Aorta (tissue), 5 donors: ENCODE results near the gene BLNK. TPM values are rescaled to one million over a fixed set of nuclear protein-coding genes. Genes with fewer than 3 reads are reported as not detected.

Experiments used
- ATAC-seq: fragments of 200-7000 bp; cut with Tn5 transposase; one replicate; pipeline ENCODE4 v1.9.1; 2022; ENCODE audit warnings: moderate library complexity; ENCODE audit not compliant: low FRiP score
- DNase-seq, 2 donors: peaks; one replicate each; pipeline ENCODE4 v3.0.0-alpha.2; 2020
- H3K27ac ChIP-seq, 2 donors: one replicate each; pipeline ENCODE4 v1.5.1; 2013; ENCODE audit warnings: low read length in 2 of 2, mild to moderate bottlenecking in 2 of 2, moderate library complexity in 2 of 2, control low read depth in 1 of 2, inconsistent platforms in 1 of 2, low read depth in 1 of 2
- H3K27me3 ChIP-seq, 2 donors: one replicate each; pipeline ENCODE4 v1.6.1; 2013; ENCODE audit warnings: control low read depth in 1 of 2, low read length in 1 of 2, mild to moderate bottlenecking in 1 of 2, moderate library complexity in 1 of 2; ENCODE audit not compliant: insufficient read depth in 2 of 2, control insufficient read depth in 1 of 2
- H3K36me3 ChIP-seq, 2 donors: one replicate each; pipeline ENCODE4 v1.6.1; 2013; ENCODE audit warnings: control low read depth in 1 of 2, low read length in 1 of 2, mild to moderate bottlenecking in 1 of 2; ENCODE audit not compliant: insufficient read depth in 2 of 2, control insufficient read depth in 1 of 2
- H3K4me1 ChIP-seq, 2 donors: one replicate each; pipeline ENCODE4 v1.6.1; 2013; ENCODE audit warnings: low read length in 2 of 2, control low read depth in 1 of 2, mild to moderate bottlenecking in 1 of 2, moderate library complexity in 1 of 2; ENCODE audit not compliant: insufficient read depth in 2 of 2, control insufficient read depth in 1 of 2
- H3K4me3 ChIP-seq, 2 donors: one replicate each; pipeline ENCODE4 v1.5.1; 2013; ENCODE audit warnings: low read length in 2 of 2, control low read depth in 1 of 2, mild to moderate bottlenecking in 1 of 2
- H3K9me3 ChIP-seq: one replicate; pipeline ENCODE4 v1.6.1; 2013; ENCODE audit warnings: mild to moderate bottlenecking, low read length; ENCODE audit not compliant: control insufficient read depth
- WGBS, 2 donors: extraction: QIAGEN DNeasy Blood & Tissue Kit; methylation state at CpG; one replicate each; pipeline ENCODE4 v1.1.7; 2013; 5-methylcytosine and 5-hydroxymethylcytosine counted together
- intact Hi-C, 2 donors: fragments of 100-400 bp; cut with DNase I; formaldehyde crosslinking; loops; one replicate each; pipeline versions ENCODE4 v1.14.2 to v1.15.0; 2022
- polyA plus RNA-seq, 2 donors: library from polyadenylated mRNA; stranded (reverse); fragments of 200-250 nt; gene quantifications; one replicate each; pipeline ENCODE4 v1.2.3, GENCODE V29; 2013
- total RNA-seq, 2 donors: library from RNA; stranded (reverse); fragmentation: NEBNext Ultra II Directional; extraction: Animal tissue kit (Norgen Biotek cat#: 25700); gene quantifications; one replicate each; pipeline ENCODE4 v1.2.1, GENCODE V29; 2021
- donor health status: healthy with polysubstance abuse.
- donor health status: Bipolar disorder and iron deficiency.
- donor health status: DM: no; HTN: no; CAD: no.
- donor health status: DM: no; HTN: no; CAD: no.
- donor health status: DM: yes; HTN: yes; CAD: no.

The BLNK gene
- total and polyA plus RNA-seq, 4 donors, result 0.72 to 20.2 (median 8.3) TPM

DNA sequence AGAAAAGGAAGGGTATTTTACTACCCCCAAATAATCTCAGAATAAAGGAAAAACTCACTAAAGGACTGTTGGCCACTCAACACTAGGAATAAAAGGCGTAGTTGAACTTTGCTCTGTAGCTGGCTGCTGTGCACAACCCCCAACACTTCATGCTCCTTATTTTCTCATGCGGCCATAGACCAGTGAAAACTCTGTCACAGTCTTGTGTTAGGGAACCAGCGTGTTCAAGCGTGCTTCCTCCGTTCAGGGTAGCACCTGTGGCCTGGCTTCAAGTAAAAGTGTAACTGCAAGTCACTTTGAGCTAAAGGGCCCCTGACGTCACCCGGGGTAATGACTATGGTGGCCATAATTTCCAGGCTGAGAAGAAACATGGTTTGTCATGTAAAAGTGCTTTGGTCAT, 27.0 kb downstream of the BLNK start:
- H3K36me3 ChIP-seq, result no peaks in the 10 kb centered on the region
- 90 to 91% methylated on average over 7 of the region's 7 CpGs for WGBS, 2 donors
- no peaks in the 10 kb centered on the region for H3K9me3 ChIP-seq
- ATAC-seq (no peak), DNase-seq (no peak)
- no peak overlapping the region for H3K4me3 ChIP-seq
- no peaks in the 10 kb centered on the region for H3K27me3 ChIP-seq
- intact Hi-C loops, result no loop called here
- no peaks in the 10 kb centered on the region for H3K4me1 ChIP-seq
- no peak overlapping the region for H3K27ac ChIP-seq

DNA sequence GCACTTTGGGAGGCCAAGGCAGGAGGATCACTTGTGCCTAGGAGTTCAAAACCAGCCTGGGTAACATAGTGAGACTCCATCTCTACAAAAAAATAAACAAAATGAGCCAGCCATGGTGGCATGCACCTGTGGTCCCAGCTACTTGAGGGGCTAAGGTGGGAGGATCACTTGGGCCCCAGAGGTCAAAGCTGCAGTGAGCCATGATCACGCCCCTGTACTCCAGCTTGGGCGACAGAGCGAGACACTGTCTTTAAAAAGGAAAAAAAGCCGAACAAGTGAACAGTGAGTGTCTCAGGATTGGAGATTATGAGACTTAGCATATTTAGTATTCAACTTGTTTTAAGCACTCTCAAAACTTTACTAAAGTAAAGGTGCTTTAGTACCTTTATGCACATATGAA, 28.1 kb downstream of the BLNK start:
- ATAC-seq (no peak), DNase-seq (no peak)
- no peaks in the 10 kb centered on the region for H3K27me3 ChIP-seq
- intact Hi-C loops, result no loop called here
- no peaks in the 10 kb centered on the region for H3K4me1 ChIP-seq
- no peak overlapping the region for H3K4me3 ChIP-seq
- 92 to 94% methylated on average over 4 of the region's 4 CpGs for WGBS, 2 donors
- H3K27ac ChIP-seq, result no peak overlapping the region
- no peaks in the 10 kb centered on the region for H3K9me3 ChIP-seq
- no peaks in the 10 kb centered on the region for H3K36me3 ChIP-seq

- H3K36me3 ChIP-seq, result no peaks in the 10 kb centered on the region
- 85 to 87% methylated on average over 2 of the region's 2 CpGs for WGBS, 2 donors
- H3K27ac ChIP-seq, result no peak overlapping the region
- no peak overlapping the region for H3K4me3 ChIP-seq
- no peak for DNase-seq
- intact Hi-C loops, result no loop called here
- no peaks in the 10 kb centered on the region for H3K4me1 ChIP-seq
- H3K27me3 ChIP-seq, result no peaks in the 10 kb centered on the region
- ATAC-seq, result no peak
- no peaks in the 10 kb centered on the region for H3K9me3 ChIP-seq
These were observed 28.5 kb downstream of the BLNK start for GRCh38 chr10:96242822-96243221.

DNA sequence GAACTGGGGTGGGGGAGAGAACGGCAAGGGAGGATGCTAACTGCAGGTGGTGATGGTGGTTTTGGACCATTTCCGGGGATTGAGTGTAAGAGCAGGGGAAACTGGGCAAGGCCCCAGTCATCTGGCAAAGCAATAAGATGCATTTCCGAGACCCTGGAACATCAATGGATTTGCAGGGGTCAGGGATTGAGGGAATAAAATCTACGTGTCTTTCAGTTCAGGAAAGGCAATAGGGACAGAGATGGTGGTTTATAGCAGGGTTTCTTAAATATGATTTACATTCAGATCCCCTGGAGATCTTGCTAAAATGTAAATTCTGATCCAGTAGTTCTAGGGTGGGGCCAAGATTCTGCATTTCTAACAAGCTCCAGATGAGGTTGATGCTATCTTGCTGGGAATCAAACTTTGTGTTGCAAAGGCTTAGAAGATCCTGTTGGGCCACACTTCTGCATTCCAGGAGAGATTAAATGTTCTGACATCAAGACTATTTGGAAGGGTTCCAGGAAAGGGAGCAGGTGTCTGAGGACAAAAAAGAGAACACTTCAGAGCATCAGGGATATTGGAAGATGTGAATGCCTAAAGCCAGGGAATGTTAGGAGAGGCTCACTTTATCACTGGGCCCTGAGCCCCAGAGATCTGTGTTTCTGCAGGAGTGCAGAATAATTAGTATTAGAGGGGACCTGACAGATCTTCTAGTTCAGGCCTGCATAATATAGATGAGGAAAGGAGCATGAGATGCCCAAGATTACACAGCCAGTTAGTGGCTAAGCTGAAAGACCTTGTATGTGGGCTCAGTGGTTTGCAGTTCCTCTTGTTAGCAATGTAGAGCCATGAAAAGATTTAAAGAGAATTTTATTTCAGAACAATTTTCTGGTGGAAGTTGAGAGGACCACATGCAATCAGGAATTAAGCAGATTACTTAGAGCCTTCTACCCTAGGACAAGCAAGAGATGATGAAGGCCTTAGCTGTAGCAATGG, 32.4 kb downstream of the BLNK start:
- 71 to 75% methylated on average over 4 of the region's 4 CpGs for WGBS, 2 donors
- ATAC-seq (no peak), DNase-seq (no peak)
- Histone ChIP-seq H3K27me3 (no peaks in the 10 kb centered on the region), H3K4me3 (no peak overlapping the region), H3K9me3 (no peaks in the 10 kb centered on the region), H3K27ac (no peak overlapping the region), H3K4me1 (no peaks in the 10 kb centered on the region), H3K36me3 (no peaks in the 10 kb centered on the region)
- intact Hi-C loops, result no loop called here

GRCh38 chr10:96236876-96237275, 34.5 kb downstream of the BLNK start:
- intact Hi-C loops, result no loop called here
- 82 to 97% methylated on average over 1 of the region's 1 CpG for WGBS, 2 donors
- no peak for ATAC-seq

DNA sequence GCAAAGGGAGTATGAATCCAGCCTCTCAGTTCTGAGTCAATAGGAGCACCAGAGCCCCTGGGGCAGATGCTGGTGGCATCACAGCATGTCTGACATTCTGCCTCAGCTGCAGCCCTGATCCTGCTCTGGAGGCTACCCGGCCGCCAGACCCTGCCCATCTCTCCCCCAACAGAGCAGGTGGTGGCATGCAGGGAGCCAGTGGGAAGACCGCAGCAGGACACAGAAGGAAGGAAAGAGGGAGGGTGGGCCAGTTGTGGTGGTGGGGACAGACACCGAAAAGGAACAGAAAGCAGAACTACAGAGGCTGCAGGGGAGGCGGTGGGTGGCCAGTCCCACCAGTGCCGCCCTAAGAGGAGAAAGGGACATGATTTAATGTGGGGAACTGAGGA, 35.3 kb downstream of the BLNK start:
- WGBS, 2 donors, result 92 to 93% methylated on average over 6 of the region's 6 CpGs
- H3K27me3 ChIP-seq, result no peaks in the 10 kb centered on the region
- H3K9me3 ChIP-seq, result no peaks in the 10 kb centered on the region
- ATAC-seq (no peak), DNase-seq (no peak)
- no peaks in the 10 kb centered on the region for H3K36me3 ChIP-seq
- intact Hi-C loops, result no loop called here
- H3K4me3 ChIP-seq, result no peak overlapping the region
- no peaks in the 10 kb centered on the region for H3K4me1 ChIP-seq
- no peak overlapping the region for H3K27ac ChIP-seq

More at GRCh38 chr10:96236876-96237275, 34.5 kb downstream of the BLNK start:
- H3K36me3 ChIP-seq, result no peaks in the 10 kb centered on the region
- H3K9me3 ChIP-seq, result no peaks in the 10 kb centered on the region
- H3K27me3 ChIP-seq, result no peaks in the 10 kb centered on the region
- no peaks in the 10 kb centered on the region for H3K4me1 ChIP-seq
- no peak overlapping the region for H3K4me3 ChIP-seq
- DNase-seq, result no peak
- H3K27ac ChIP-seq, result no peak overlapping the region

GRCh38 chr10:96235326-96236089, 35.9 kb downstream of the BLNK start:
- Histone ChIP-seq H3K36me3 (no peaks in the 10 kb centered on the region), H3K9me3 (no peaks in the 10 kb centered on the region), H3K27me3 (no peaks in the 10 kb centered on the region), H3K4me1 (no peaks in the 10 kb centered on the region), H3K4me3 (no peak overlapping the region), H3K27ac (no peak overlapping the region)
- WGBS, 2 donors, result 93 to 98% methylated on average over 8 of the region's 8 CpGs
- intact Hi-C loops, result no loop called here
- ATAC-seq (no peak), DNase-seq (no peak)

GRCh38 chr10:96233959-96234358, 37.4 kb downstream of the BLNK start:
- no peaks in the 10 kb centered on the region for H3K27me3 ChIP-seq
- DNase-seq (no peak), ATAC-seq (no peak)
- no peak overlapping the region for H3K4me3 ChIP-seq
- no peaks in the 10 kb centered on the region for H3K4me1 ChIP-seq
- H3K9me3 ChIP-seq, result no peaks in the 10 kb centered on the region
- no peaks in the 10 kb centered on the region for H3K36me3 ChIP-seq
- intact Hi-C loops, result no loop called here
- H3K27ac ChIP-seq, result no peak overlapping the region
- WGBS, 2 donors, result 39 to 50% methylated on average over 2 of the region's 2 CpGs
